IPS-NIHi7 (cell line): ENCODE measurements around the gene FOCAD.
"Not testable (repeated sequence)": the region's sequence is repeated elsewhere in the genome, so short reads cannot be mapped to it uniquely, and the experiment has no call there.

Experiments used
- DNase-seq: peaks from one replicate; pipeline ENCODE4 v3.0.0; 2012; ENCODE audit warnings: mixed read lengths; ENCODE audit errors: extremely low spot score

Gene FOCAD

GRCh38 chr9:20973246-20973947 lies 289.3 kb downstream of the FOCAD start:
- DNase-seq, result not testable (repeated sequence)

DNA sequence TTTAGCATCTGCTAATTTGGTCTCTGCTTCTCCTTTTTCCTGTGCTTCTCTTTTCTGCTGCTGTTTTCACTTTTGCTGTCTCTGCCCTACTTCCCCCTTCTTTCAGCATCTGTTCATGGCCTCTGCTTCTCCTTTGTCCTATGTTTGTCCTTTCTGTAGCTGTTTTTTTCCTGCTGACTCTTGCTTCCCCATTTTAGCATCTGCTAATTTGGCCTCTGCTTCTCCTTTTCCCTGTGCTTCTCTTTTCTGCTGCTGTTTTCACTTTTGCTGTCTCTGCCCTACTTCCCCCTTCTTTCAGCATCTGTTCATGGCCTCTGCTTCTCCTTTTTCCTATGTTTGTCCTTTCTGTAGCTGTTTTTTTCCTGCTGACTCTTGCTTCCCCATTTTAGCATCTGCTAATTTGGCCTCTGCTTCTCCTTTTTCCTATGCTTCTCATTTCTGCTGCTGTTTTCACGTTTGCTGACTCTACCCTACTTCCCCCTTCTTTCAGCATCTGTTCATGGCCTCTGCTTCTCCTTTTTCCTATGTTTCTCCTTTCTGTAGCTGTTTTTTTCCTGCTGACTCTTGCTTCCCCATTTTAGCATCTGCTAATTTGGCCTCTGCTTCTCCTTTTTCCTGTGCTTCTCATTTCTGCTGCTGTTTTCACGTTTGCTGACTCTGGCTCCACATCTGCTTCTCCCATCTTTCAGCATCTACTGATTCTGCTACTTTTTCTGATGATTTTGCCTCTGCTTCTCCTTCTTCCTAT lies 290.3 kb downstream of the FOCAD start:
- not testable (repeated sequence) for DNase-seq

- no peak for DNase-seq
These were observed 294.2 kb downstream of the FOCAD start for GRCh38 chr9:20978249-20978648.

- no peak for DNase-seq
These were observed 296.9 kb downstream of the FOCAD start for GRCh38 chr9:20980832-20981455.

DNA sequence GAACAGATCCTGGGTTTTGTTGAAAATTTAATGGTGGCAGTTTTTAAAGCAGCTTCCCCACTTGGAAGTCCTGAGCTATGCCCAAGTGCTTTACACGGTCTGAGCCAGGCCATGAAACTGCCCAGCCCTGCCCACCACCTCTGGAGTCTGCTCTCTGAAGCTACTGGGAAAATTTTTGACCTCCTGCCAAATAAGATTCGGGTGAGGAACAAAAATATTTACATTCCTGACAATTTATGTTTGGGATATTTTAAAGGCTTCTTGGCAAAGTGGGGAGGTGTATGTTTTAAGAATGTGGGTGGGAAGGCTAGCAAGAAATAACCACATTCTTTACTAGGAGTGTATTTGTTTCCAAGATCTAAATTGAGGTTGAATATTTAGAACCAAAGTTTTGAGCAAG lies 297.4 kb downstream of the FOCAD start:
- DNase-seq, result no peak

DNA sequence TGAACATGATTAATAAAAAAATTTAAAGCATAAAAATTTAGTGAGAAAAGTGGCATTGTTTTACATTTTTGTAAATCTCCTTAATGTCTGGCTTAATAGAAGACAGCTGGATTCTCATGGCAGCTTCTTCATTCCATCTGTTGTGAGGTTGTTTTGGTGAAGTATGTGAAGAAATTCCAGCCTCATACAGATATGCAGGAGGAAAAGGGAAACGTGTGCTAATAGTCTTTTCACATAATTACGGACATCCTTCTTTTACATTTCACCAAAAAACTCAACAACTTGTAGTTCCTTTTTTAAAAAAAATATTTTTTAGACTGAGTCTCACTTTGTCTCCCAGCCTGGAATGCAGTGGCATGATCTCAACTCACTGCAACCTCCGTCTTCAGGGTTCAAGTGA lies 300.4 kb downstream of the FOCAD start:
- no peak for DNase-seq

GRCh38 chr9:20985851-20986600 lies 302.0 kb downstream of the FOCAD start:
- DNase-seq, result no peak

GRCh38 chr9:20987521-20987920 lies 303.5 kb downstream of the FOCAD start:
- DNase-seq, result no peak

- DNase-seq, result no peak
These were observed 304.0 kb downstream of the FOCAD start for GRCh38 chr9:20988061-20988460.

DNA sequence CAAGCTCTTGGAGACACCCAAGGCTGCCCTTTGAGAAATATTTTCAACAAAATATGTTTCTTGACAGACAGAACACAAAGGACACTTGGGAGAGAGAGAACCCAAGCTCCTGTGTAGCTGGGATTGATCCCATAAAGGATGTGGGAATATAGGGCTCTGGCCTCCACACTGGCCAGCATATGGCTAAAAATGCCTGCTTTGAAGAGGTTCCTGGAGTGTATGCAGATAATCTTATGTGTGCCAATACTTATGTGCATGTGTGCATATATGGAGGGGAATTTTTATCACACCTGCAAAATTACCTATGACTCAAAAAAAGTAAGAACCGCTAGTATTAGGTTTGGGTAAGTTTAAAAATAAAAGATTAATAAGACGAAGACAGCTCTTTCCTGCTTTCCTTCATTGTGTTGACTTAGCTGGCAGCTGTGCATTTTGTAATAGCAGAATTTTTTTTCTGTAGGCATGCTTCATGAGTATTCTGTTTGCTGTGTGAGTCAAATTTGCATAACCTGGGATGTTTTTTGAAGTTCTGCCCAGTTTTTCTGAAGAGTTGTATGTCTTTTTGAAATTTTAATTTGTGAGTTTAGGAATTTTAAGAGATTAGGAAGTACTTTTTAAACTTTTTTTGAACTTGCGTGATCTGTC lies 304.7 kb downstream of the FOCAD start:
- no peak for DNase-seq

DNA sequence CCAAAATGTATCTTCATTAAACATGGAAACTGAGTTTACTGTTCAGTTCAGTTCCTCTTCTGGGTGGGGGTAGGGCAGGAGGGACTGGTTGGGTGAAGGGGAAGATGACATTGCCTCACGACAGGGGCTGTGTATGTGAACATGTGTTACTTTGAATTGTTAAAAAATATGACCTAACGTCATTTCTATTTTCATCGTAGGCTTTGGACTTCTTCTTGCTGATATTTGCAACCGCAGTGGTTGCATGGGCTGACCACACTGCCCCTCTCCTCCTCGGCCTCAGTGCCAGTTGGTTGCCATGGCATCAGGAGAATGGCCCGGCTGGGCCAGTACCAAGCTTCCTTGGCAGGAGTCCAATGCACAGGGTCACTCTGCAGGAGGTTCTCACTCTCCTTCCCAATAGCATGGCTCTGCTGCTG lies 305.9 kb downstream of the FOCAD start:
- DNase-seq, result no peak

DNA sequence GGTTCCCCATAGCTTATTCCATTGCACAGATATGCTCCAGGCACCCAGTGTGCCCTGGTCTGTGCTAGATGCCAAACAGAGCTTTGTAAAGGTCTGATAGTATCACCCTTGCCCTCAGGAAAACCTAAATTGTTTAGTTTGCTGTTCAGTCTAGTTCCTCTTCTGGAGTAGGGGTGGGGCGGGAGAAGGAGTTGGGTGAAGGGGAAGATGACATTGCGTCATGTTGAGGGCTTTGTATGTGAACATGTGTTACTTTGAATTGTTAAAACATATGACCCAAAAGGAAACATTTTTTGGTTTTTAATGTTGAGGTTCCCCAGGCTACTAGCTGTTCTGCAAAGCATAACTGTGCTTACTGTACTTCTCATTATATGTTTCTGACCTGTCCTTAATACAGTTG lies 306.8 kb downstream of the FOCAD start:
- no peak for DNase-seq

DNA sequence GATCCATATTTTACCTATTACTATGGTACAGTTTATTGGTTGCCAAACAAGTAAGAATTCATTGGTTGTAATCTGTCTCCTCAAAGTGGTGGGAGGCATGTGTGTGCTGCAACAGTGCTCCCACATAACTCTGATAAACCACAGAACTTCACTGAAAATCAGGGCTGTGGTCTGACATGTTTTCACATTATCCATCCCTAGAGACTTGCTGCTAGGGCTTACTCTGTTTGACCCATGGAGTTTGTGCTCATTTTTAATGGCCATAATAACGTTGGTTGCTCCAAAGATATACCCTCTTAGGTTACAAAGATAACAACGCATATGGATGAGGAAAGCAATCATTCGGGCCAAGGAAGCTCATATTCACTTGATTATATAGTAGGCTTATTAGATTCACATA lies 310.4 kb downstream of the FOCAD start:
- DNase-seq, result no peak

GRCh38 chr9:20995616-20996015 lies 311.6 kb downstream of the FOCAD start:
- no peak for DNase-seq

GRCh38 chr9:20996809-20997208 lies 312.8 kb downstream of the FOCAD start:
- DNase-seq, result no peak

- DNase-seq, result no peak
These were observed 313.5 kb downstream of the FOCAD start for GRCh38 chr9:20997503-20998076.

- no peak for DNase-seq
These were observed 317.5 kb downstream of the FOCAD start for GRCh38 chr9:21001581-21001980.

DNA sequence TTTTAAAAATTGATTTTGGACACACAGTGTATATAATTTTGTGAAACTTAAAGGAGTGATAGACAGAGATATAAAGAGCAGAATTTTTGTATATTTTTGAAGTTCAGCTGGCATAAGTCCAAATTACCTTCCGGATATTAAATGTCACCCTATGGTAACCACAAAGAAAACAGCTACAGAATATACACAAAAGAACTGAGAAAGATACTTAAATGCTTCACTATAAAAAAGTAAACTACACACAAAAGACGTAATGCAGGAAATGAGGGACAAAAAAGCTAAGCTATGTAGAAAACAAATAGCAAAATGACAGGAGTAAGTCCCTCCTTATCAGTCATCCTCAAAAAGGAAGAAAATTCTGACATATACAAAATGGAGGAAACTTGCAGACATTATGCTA lies 318.0 kb downstream of the FOCAD start:
- no peak for DNase-seq

- no peak for DNase-seq
These were observed 331.2 kb downstream of the FOCAD start for GRCh38 chr9:21015129-21015815.

DNA sequence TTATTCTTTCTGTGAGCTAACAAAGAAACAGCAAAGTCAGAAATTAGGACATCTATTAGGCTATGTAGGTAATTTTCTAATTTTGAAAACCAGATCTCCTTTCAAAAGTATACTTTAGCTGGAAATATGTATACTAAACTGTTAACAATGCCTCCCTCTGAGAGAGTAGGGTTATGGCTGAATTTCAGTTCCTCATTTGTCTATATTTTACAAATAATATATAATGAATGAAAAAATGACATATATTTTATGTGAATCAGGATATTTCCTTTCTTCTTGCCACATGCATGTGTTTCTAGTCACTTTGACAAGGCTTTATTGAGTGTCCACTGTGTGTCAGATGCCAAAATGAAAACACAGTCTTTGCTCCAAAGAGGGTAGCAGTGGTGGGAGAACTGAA lies 331.9 kb downstream of the FOCAD start:
- DNase-seq, result no peak
